Measurements from ENCODE around the gene SLC9A9. TPM values are rescaled to one million over a fixed set of nuclear protein-coding genes. Genes with fewer than 3 reads are reported as not detected.
"Not testable (repeated sequence)": the region's sequence is repeated elsewhere in the genome, so short reads cannot be mapped to it uniquely, and the experiment has no call there.

SLC9A9 gene
- total and polyA plus RNA-seq, 12 donors: 1.3 to 8.4 (median 3.0) TPM

GRCh38 chr3:143808030-143808429, 40.2 kb downstream of the SLC9A9 start:
- DNase-seq (no peak), ATAC-seq (no peak)
- peaks cover 0 to 69% (median 0%) of the 10 kb centered on the region in 9 donors for H3K4me1 ChIP-seq
- TF ChIP-seq, protein P1, sequence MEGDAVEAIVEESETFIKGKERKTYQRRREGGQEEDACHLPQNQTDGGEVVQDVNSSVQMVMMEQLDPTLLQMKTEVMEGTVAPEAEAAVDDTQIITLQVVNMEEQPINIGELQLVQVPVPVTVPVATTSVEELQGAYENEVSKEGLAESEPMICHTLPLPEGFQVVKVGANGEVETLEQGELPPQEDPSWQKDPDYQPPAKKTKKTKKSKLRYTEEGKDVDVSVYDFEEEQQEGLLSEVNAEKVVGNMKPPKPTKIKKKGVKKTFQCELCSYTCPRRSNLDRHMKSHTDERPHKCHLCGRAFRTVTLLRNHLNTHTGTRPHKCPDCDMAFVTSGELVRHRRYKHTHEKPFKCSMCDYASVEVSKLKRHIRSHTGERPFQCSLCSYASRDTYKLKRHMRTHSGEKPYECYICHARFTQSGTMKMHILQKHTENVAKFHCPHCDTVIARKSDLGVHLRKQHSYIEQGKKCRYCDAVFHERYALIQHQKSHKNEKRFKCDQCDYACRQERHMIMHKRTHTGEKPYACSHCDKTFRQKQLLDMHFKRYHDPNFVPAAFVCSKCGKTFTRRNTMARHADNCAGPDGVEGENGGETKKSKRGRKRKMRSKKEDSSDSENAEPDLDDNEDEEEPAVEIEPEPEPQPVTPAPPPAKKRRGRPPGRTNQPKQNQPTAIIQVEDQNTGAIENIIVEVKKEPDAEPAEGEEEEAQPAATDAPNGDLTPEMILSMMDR (IDR thresholded peaks at IDR 0.05): no peak
- H3K9me3 ChIP-seq: no peaks in the 10 kb centered on the region
- no peaks in the 10 kb centered on the region for H3K36me3 ChIP-seq
- WGBS, 2 donors: 69 to 76% methylated on average over 2 of the region's 2 CpGs
- intact Hi-C loops (cut with DNase I): no loop called here
- H3K27me3 ChIP-seq: no peaks in the 10 kb centered on the region
- H3K4me3 ChIP-seq: no peak overlapping the region
- peak overlapping the region in 1 of 10 donors; percentile 39 for H3K27ac ChIP-seq

DNA sequence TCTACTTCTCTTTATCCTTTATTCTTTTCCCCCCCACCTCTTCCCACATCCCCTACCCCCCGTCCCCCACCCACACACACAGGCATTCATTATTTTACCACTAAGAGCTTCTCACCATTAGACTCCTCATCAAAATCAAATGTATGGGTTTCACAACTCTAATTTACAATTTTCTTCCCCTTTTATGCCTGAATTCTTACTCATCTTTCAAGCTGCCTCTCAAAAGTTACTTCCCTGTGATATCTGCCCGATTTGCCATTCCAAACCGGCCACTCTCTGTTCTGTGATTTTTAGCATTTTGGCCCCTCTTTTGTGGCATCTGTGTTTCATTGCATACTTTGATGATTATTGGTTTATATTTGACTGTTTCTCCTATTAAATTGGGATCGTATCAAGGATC, 42.2 kb downstream of the SLC9A9 start:
- DNase-seq: no peak
- Histone ChIP-seq H3K9me3 (no peaks in the 10 kb centered on the region), H3K27ac (peak overlapping the region in 1 of 10 donors; percentile 39), H3K36me3 (no peaks in the 10 kb centered on the region), H3K4me1 (peaks cover 0 to 49% (median 0%) of the 10 kb centered on the region in 9 donors), H3K27me3 (no peaks in the 10 kb centered on the region), H3K4me3 (no peak overlapping the region)
- intact Hi-C loops (cut with DNase I): no loop called here
- TF ChIP-seq, protein P1 (IDR thresholded peaks at IDR 0.05): no peak
- WGBS, 2 donors: 86 to 87% methylated on average over 4 of the region's 4 CpGs
- no peak for ATAC-seq

GRCh38 chr3:143805476-143805875, 42.8 kb downstream of the SLC9A9 start:
- WGBS, 2 donors: 86 to 90% methylated on average over 7 of the region's 7 CpGs

GRCh38 chr3:143801046-143801445, 47.2 kb downstream of the SLC9A9 start:
- WGBS, 2 donors: 89 to 99% methylated on average over 5 of the region's 5 CpGs

More at GRCh38 chr3:143805476-143805875, 42.8 kb downstream of the SLC9A9 start:
- H3K27me3 ChIP-seq; H3K36me3 ChIP-seq; intact Hi-C loops (cut with DNase I); H3K9me3 ChIP-seq; DNase-seq; H3K27ac ChIP-seq; H3K4me3 ChIP-seq; ATAC-seq: not testable (repeated sequence)
- peaks cover 0 to 43% (median 0%) of the 10 kb centered on the region in 9 donors for H3K4me1 ChIP-seq

GRCh38 chr3:143798151-143798550, 50.1 kb downstream of the SLC9A9 start:
- H3K36me3 ChIP-seq; H3K9me3 ChIP-seq; H3K4me3 ChIP-seq; H3K27me3 ChIP-seq; intact Hi-C loops (cut with DNase I); H3K27ac ChIP-seq; DNase-seq; ATAC-seq: not testable (repeated sequence)
- peaks cover 0 to 11% (median 0%) of the 10 kb centered on the region in 9 donors for H3K4me1 ChIP-seq
- WGBS, 2 donors: 90 to 91% methylated on average over 7 of the region's 7 CpGs

More at GRCh38 chr3:143801046-143801445, 47.2 kb downstream of the SLC9A9 start:
- H3K36me3 ChIP-seq; H3K4me3 ChIP-seq; DNase-seq; ATAC-seq; H3K27ac ChIP-seq; intact Hi-C loops (cut with DNase I); H3K4me1 ChIP-seq; H3K27me3 ChIP-seq; H3K9me3 ChIP-seq: not testable (repeated sequence)

DNA sequence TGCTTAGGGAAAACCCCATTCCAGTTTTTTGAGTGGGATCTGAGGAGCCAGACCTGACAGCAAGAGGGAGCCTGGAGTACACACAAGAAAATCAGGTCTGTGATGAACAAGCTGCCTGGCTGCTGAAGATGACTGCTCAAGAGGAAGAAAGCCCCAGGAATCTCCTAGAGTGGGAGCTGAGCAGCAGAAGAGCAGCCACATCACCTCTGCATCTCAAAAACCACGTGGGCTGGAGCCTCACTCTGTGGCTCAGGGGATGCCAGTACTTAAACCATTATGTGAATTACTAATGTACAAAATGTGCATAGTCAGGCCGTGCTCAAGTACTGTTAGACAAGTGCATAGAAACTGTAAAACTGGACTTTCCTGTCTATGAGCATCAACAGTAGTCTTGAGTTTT, 52.4 kb downstream of the SLC9A9 start:
- DNase-seq (no peak), ATAC-seq (peak in 1 of 8 donors; percentile 29)
- intact Hi-C loops (cut with DNase I): no loop called here
- no peaks in the 10 kb centered on the region for H3K36me3 ChIP-seq
- no peak overlapping the region for H3K27ac ChIP-seq
- H3K27me3 ChIP-seq: no peaks in the 10 kb centered on the region
- no peak overlapping the region for H3K4me3 ChIP-seq
- 49 to 59% methylated on average over 2 of the region's 2 CpGs for WGBS, 2 donors
- H3K9me3 ChIP-seq: peaks cover 0 to 15% (median 0%) of the 10 kb centered on the region in 11 donors
- TF ChIP-seq, protein P1 (IDR thresholded peaks at IDR 0.05): peak in 1 of 9 donors; percentile 6
- peaks cover 0 to 11% (median 0%) of the 10 kb centered on the region in 9 donors for H3K4me1 ChIP-seq

Data from heart right ventricle (tissue), 16 donors.